Measurements from ENCODE around the gene ADCY2.

Gene ADCY2

DNA sequence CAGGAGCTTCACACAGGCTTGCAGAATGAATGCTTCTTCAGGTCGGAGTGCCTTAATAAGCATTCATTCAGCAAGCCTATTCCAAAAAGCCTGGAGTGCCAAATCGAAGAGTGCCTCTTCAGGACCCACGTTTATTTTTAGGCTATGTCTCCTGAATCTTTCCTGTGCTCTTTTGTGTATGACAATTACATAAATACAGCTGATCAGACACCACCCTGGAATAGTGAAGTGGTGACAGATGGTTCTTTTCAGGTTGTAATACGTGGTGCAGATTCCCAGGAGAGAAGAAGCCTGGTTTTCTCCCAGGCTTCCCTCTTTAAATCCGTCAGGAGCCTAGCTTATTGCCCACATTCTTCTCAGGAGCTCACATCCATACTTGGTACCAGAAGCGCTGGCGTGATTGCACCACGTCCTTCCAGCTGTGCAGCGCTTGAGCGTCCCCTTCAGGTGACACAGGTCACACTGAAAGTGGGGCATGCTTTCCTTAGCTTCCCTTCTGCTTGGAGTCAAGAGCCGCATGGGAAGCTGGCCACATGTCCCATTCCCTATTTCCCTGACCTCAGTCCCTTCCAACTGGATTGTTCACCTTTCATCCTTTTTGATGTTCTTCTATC lies 123.1 kb downstream of the ADCY2 start:
- DNase-seq: no peak

DNA sequence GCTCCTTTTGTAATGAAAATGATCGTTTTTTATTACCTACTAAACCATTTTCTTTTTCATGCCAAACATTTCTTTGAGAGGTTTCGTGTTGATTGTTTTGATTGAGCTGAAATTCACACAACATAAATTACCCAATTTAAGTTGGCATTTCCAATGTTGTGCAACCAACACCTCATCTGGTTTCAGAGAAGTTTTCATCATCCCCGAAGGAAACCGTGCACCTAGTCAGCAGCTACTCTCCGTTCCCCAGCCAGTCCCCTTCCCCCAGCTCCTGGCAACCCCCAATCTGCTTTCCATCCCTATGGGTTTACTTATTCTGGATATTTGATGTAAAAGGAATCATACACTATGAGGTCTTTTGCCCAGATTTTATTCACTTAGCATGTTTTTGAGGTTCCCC lies 123.6 kb downstream of the ADCY2 start:
- no peak for DNase-seq

DNA sequence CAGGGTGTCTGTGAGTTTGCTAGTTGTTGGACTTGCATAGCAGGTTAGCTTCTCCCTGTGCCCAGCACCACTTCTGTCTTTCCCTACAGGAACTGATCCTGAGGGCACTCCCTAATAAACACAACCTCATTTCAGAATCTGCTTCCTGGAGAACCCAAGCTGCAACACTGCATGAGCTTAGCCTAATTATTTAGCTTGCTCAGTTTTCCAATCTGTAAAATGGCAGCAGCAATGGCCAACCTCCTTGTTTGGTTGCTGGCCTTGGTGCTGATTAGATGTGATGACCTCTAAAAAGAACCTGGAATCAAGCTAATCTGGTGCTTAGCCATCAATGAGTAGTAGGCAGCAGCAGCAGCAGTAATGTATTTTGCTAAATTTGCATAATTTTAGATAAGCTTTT lies 133.9 kb downstream of the ADCY2 start:
- no peak for DNase-seq

DNA sequence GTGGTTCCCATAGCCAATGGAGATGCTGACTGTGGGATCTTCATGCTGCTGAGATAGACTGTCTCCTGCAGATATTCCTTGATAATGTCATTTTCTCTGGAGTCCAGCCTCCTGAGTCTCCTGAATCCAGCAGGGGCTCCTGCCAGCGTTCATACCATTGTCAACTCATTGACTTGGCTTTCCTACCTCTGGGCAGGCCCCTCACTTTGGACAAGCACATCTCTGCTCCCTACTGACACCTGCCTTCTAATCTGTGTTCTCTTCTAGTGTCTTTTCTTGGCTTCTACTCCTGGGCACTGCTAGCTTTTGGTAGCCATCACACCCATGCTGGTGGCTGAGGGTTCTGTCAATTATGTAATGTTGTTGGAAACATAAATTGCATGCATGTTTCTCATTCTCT lies 138.0 kb downstream of the ADCY2 start:
- no peak for DNase-seq

GRCh38 chr5:7534505-7534904 lies 138.6 kb downstream of the ADCY2 start:
- DNase-seq: no peak

DNA sequence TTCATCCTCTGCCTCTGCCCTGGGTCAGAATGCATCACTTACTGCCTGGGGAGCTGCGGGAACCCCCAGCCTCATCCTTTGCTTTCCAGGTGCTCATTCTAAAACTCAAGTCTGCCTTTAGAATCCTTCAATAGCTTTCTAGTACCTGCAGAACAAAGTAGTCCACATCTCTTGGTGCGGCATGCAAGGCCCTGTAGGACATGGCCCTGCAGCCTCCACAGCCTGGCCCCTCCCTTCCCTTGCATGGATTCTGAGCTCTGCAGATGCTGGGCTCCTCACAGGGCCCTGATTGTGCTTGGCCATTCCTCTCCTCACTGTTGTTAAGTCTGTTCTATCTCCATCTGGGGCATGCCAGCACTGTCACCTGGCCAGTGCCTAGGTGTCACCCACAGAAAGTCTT lies 141.6 kb downstream of the ADCY2 start:
- DNase-seq: no peak

DNA sequence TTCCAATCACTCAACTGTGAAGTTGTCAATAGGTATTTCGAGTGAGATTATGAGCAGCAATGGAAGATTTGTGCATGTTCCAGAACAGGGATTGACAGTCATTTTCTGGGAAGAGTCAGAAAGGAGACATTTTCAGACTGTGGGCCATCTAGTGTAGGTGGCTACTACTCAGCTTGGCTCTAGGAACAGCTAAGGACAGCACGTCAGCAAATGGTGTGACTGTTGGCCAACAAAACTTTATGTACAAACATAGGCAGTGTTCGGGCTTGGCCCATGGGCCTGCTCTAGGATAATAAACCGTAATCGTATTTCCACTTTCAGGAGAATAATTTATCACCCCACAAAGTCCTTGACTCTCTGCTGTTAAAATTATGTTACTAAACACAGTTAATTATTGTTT lies 143.6 kb downstream of the ADCY2 start:
- DNase-seq: no peak

DNA sequence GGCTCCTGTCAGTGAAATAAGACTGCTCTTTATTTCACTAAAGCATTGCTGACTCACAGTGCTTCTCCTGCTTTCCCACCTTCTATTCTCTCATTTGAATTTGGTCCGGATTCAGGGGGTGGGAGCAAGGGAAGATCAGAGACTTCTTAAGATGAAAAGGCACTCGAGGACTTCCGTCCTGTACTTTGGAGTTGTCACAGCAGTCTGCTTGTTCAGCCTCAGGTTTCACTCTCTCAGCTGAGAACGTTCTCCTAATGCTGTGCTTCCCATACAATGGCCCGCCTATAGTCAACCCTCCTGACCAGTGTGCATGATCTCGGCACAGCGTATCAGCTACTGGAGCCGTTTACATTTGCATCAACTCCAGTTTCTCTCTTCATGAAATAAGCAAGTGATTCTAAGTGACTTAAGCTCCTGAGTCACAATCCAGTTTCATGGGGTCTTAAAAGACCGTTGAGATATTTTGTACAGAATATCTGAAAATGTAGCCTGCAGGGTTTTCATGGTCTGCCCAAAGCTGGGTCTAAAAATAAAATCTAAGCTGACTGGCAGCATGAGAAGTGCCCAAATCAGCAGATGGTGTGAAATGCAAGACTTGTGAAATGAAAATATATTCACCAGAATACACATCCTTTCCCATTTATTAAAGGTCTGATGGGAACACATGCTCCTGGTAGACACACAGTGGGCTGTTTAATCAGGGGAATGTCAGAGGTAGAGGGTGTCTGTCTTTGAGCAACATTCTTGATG lies 145.0 kb downstream of the ADCY2 start:
- DNase-seq: no peak

DNA sequence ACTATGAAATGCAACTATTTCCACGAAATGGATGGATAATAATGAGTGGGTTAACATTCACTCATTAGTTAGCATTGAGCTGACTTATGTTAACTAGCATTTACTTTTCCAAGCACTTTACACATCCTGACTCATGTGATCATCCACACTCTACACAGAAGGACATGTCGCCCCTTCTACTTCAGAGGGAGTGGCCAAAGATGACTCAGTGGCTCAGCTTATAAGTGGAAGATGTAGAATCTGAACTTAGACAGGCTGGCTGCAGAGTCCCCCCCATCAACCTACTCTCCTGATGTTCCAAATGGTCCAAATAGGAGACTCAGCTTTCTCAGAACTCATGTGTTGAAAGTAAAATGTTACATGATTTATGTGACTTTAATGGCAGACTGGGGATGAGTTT lies 146.0 kb downstream of the ADCY2 start:
- no peak for DNase-seq

DNA sequence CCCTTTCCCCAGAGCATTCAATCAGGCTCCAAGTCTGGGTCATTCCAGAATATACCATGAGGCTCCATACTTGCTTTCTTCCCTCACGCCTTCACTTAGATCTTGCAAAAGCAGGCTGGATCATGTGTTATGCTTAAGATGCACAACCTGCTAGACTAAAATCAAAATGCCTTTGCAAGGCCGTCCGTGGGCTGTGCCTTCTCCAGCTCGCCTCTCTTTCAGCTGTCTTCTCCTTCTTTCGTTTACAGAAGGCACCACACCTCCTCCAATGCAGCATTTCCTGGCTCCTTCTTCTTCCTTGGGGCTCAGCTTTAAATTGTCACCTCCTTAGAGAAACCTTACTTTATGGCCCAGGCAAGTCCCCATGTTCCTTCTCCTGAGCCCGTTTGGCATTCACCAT lies 150.6 kb downstream of the ADCY2 start:
- DNase-seq: no peak

DNA sequence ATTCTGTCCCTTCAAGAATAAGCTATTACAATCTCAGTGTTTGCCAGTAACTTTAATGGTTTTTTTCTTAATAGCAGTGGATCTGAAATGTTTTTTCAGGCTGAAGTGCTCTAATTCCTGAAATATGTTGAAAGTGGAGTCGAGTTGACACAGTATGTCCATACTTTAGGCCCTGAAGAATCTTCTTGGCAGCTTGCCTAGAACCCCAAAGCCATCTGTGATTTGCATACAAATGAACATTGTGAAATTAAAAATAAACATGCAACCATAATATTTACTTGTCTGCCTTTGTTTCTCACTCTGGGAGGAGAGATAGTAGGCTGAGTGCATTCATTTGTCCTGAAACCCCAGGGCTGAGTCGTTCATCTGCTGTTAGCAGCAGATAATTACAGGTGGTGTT lies 152.7 kb downstream of the ADCY2 start:
- DNase-seq: no peak

DNA sequence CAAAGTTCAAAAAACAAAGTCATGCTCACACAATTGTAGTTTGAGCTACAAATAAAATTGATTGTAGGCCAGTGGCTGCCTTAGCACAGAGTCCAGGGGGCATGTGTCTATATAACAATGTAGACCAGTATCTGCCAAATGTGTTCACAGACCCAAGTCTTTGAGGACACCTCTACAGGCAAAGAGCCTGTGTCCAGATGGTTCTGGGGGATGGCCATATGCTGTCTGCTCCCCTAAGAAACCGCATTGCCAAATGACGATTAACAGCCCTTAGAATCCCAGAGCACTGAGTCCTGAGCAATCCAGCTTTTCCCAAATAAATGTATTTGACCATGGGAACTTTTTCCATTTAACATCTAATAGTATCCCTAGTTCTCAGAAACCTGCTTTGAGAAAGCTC lies 169.6 kb downstream of the ADCY2 start:
- no peak for DNase-seq

DNA sequence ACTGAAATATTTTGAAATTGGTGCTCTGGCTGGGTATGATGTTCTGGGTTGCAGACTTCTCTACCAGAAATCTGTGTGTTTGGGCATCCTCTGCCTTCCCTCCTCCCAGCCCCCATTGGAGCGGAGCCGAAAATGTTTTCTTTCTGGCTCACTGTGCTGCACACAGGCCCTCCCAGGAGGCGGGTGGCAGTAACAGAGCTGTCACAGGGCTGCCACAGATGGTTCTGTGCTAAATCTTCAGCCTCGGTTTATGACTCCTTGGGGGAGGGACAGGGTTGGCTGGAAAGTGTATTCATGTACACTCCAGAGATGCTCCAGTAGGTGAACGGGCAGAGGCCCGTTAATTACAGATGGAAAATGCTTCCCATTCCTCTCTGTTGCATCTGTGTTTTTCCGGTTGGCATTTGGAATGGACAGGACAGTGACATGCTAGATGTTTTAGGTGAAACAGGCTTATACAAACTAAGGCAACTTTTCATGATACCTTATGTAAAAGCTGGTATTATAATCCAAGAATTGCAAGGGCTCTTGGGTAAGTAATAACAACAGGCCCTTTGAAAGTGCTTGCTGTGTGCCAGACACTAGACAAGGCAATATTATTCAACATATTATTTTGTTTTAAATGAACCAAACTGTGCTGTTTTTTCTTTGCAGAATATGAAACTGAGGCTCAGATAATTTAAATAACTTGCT lies 180.2 kb downstream of the ADCY2 start:
- no peak for DNase-seq

- DNase-seq: no peak
Observed at GRCh38 chr5:7577381-7577780, 181.4 kb downstream of the ADCY2 start.

GRCh38 chr5:7578071-7578470 lies 182.1 kb downstream of the ADCY2 start:
- no peak for DNase-seq

DNA sequence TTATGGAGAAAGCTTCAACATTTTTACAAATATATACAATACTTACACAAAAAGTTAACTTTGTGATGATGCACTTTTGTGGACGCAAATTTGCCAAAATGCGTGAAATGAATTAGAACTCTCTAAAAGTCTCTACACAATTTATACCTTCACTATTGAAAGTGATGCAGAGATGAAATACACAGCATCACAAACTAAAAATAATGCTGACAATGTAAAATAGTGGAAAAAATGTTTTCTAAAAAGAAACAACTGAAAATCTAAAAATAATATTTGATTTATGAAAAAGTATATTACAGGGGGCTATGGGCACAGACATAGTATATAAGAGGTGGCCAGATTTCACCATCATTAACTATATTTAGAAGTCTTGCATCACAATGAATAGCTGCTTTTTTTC lies 188.8 kb downstream of the ADCY2 start:
- no peak for DNase-seq

GRCh38 chr5:7585807-7586206 lies 189.9 kb downstream of the ADCY2 start:
- no peak for DNase-seq

- DNase-seq: no peak
Observed at GRCh38 chr5:7586480-7586879, 190.5 kb downstream of the ADCY2 start.

DNA sequence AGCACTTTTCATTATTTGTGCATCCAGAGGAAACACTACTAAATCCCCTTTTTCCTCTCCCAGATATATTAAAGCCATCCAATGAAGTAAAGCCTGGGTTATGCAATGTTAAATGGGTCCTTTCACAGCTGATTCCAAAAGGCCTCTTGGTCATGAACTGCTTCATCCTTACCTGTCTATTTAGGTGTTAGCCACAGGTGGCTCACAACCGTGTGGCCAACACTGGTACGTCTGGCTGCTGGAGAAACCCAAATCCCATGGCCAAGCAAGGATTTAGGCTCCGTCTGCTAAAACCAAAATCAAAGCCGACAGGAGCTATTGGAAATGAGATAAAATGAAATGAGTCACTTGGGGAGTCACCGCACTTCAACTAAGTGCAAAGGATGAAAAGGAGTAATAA lies 193.9 kb downstream of the ADCY2 start:
- no peak for DNase-seq

DNA sequence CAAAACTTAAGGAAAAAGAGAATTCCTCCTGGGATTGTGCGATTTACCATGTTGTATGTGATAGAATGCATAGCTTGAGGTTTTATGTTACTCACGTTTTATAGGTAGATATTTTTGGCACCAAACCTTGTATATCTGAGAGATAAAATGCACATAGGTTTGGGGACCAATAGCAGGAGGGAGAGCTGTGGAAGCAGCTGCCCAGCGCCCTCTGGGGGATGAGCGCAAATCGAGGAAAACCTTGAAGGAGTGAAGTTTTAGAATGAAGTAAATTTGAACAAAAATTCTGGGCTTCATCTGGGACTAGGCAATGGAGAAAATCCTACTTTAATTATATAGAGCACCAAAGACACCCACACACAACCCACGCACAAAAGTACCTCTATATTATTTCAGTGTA lies 197.0 kb downstream of the ADCY2 start:
- no peak for DNase-seq

GRCh38 chr5:7597059-7597642 lies 201.2 kb downstream of the ADCY2 start:
- DNase-seq: no peak

DNA sequence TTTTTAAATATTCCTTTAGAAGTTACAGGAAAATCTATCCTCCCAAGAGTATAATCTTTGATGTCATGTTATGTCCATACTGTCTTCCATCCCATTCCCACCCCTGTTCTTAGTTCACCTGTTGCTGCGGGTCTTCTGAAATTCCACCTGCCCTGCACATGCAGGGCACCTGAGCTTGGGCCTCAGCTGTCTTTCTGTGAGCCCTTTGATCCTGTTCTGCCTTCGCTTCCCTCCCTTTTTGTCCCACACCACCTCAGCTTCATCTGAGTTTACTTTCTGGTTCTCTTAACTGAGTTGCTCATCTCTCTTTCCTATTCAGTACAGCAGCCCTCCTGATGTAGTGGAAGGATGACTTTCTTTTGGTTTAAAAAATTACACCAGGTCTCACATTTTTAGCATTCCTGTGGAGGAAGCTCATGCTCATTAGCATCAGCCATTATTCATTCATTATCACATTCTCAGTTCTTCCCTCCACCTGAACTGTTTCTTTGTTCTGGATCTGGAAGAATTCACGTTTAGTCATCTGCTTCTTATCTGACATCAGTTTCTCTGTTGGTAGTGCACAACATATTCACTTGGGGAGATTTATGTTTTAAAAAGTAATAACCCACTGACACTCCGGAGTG lies 211.0 kb downstream of the ADCY2 start:
- no peak for DNase-seq

DNA sequence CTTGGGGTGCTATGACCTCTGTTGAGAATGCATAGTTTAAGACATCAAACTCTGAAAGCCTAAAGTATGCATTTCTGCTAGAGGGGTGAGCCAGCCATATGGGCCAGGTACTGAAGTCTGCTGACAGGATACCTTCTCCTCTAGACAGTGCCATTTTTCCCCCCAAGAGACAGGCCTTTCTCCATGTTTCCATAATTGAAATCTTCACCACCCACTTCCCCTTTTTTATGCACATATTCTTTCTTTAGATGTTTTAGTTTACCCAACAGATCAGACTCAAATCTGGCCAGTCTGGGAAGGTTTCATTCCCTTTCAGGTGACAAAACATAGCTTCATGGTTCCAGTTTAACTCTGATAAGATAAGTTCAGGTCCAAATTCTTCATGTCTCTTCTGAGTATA lies 212.8 kb downstream of the ADCY2 start:
- DNase-seq: no peak

- no peak for DNase-seq
Observed at GRCh38 chr5:7609726-7610125, 213.8 kb downstream of the ADCY2 start.
